Mucosa of descending colon (tissue), 3 donors: Measurements from ENCODE around the gene TFDP1. TPM values are rescaled to one million over a fixed set of nuclear protein-coding genes. Genes with fewer than 3 reads are reported as not detected.

Experiments
- ATAC-seq: fragments of 200-7000 bp; cut with Tn5 transposase; one replicate; pipeline ENCODE4 v1.9.1; 2020; ENCODE audit warnings: mild to moderate bottlenecking, moderate library complexity
- DNase-seq, 3 donors: peaks; one replicate each; pipeline ENCODE4 v3.0.0-alpha.2; 2020
- H3K36me3 ChIP-seq: fragments of 200-600 bp; one replicate; pipeline ENCODE4 v1.8.0; 2021; ENCODE audit warnings: low read depth, mild to moderate bottlenecking
- H3K4me1 ChIP-seq: fragments of 200-600 bp; one replicate; pipeline ENCODE4 v1.8.0; 2021; ENCODE audit warnings: low read depth, mild to moderate bottlenecking
- H3K4me3 ChIP-seq: fragments of 200-600 bp; one replicate; pipeline ENCODE4 v1.8.0; 2021; ENCODE audit warnings: mild to moderate bottlenecking
- H3K9me3 ChIP-seq: fragments of 200-600 bp; one replicate; pipeline ENCODE4 v1.8.0; 2021; ENCODE audit warnings: mild to moderate bottlenecking
- CTCF ChIP-seq: fragments of 200-600 bp; IDR thresholded peaks from one replicate; pipeline ENCODE4 v1.8.0; 2022; ENCODE audit warnings: antibody characterized with exemption, mild to moderate bottlenecking
- intact Hi-C, 2 donors: fragments of 100-400 bp; cut with DNase I in 1 of 2; cut with micrococcal nuclease in 1 of 2; formaldehyde crosslinking; loops; one replicate each; pipeline versions ENCODE4 v1.11.0 to v1.11.1; 2022; cut with DNase I, micrococcal nuclease
- total RNA-seq, 3 donors: library from RNA; stranded (reverse); fragmentation: NEBNext Ultra II Directional in 2 of 3; extraction: Animal tissue kit (Norgen Biotek cat#: 25700) in 2 of 3; gene quantifications; one replicate each; pipeline versions ENCODE4 v1.2.1 to v1.2.4, GENCODE V29; 2021 to 2023
- donor health status: DM: no; HTN: no; CAD: no; lungs with moderate emphysema.
- donor health status: DM: no; HTN: no; CAD: no.
- donor health status: DM: no; HTN: yes; CAD: no.

TFDP1 gene
- total RNA-seq, 3 donors from 2014 or later, result 52.7 to 66.4 (median 54.3) TPM

DNA sequence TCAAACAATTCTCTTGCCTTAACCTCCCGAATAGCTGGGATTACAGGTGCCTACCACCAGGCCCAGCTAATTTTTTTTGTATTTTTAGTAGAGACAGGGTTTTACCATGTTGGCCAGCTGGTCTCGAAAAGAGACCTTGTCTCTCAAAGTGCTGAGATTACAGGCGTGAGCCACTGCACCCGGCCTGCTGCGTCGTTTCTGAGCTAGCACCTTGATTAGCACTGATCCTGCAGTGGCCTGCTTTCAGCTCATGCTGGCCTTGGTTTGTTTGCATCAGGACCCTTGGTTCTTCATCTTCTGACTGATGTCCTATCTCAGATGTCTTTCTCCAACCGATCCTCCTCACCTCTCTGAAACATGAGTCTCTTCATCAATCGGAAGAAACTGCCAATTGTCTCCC, 4.9 kb upstream of the TFDP1 start:
- no peak for DNase-seq

DNA sequence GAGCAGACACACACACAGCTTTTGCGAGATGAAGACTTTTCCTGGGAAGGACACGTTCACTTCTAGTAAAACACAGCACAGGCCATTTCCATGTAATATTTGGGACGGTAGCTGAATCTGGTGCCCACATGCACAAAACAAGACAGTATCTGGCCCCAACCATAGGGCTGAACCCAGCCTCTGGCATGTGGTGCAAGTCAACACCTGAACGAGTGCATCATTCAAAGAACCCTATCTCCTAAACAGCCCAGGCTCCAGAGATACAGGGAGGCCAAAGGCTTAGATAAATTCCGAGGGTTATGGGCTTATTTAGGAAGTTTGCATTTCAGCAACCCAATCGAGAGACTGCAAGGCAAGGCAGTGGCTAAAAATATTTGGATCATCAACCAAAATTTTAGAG, 2.7 kb upstream of the TFDP1 start:
- DNase-seq, result no peak
- no peak for ATAC-seq
- intact Hi-C loops, result no loop called here
- no peak overlapping the region for H3K4me3 ChIP-seq
- TF ChIP-seq CTCF, result no peak
- no peaks in the 10 kb centered on the region for H3K36me3 ChIP-seq
- no peaks in the 10 kb centered on the region for H3K9me3 ChIP-seq
- H3K4me1 ChIP-seq, result peaks cover 10% of the 10 kb centered on the region

More for the DNA sequence above, 4.9 kb upstream of the TFDP1 start:
- Histone ChIP-seq H3K4me3 (no peak overlapping the region), H3K4me1 (no peaks in the 10 kb centered on the region), H3K36me3 (no peaks in the 10 kb centered on the region), H3K9me3 (peaks cover 3% of the 10 kb centered on the region)
- intact Hi-C loops, result no loop called here
- no peak for TF ChIP-seq CTCF
- no peak for ATAC-seq

GRCh38 chr13:113582841-113583631, 1.5 kb upstream of the TFDP1 start:
- no peak for ATAC-seq

GRCh38 chr13:113584870-113585671, 518 bp downstream of the TFDP1 start:
- Histone ChIP-seq H3K4me3 (peak overlapping the region; percentile 34), H3K9me3 (no peaks in the 10 kb centered on the region), H3K4me1 (peaks cover 10% of the 10 kb centered on the region), H3K36me3 (no peaks in the 10 kb centered on the region)
- intact Hi-C loops, result no loop called here
- no peak for TF ChIP-seq CTCF
- peak; percentile 36 for ATAC-seq
- DNase-seq, result peak in 2 of 3 donors; percentile 20 to 56

More at GRCh38 chr13:113582841-113583631, 1.5 kb upstream of the TFDP1 start:
- DNase-seq, result peak in 1 of 3 donors; percentile 22
- H3K4me1 ChIP-seq, result peaks cover 10% of the 10 kb centered on the region
- no peaks in the 10 kb centered on the region for H3K9me3 ChIP-seq
- H3K4me3 ChIP-seq, result no peak overlapping the region
- no peaks in the 10 kb centered on the region for H3K36me3 ChIP-seq
- TF ChIP-seq CTCF, result no peak
- intact Hi-C loops, result no loop called here

GRCh38 chr13:113585896-113586295, 1.3 kb downstream of the TFDP1 start:
- no peak for TF ChIP-seq CTCF
- ATAC-seq, result no peak
- no peak for DNase-seq

More at GRCh38 chr13:113585896-113586295, 1.3 kb downstream of the TFDP1 start:
- H3K9me3 ChIP-seq, result no peaks in the 10 kb centered on the region
- peaks cover 10% of the 10 kb centered on the region for H3K4me1 ChIP-seq
- H3K4me3 ChIP-seq, result no peak overlapping the region
- intact Hi-C loops, result no loop called here
- no peaks in the 10 kb centered on the region for H3K36me3 ChIP-seq
